Keratinocyte (primary cell): ENCODE results near the gene TPK1.

Experiments
- EZH2 ChIP-seq: IDR thresholded peaks from one replicate; pipeline ENCODE4 v1.6.1; 2012; ENCODE audit warnings: inconsistent platforms, mild to moderate bottlenecking, low read length, moderate library complexity
- TF ChIP-seq, protein P1 (sequence below), 3 experiments: IDR thresholded peaks in 1 of 3; conservative IDR thresholded peaks in 1 of 3; optimal IDR thresholded peaks in 1 of 3; 2 replicates in 2 of 3; 3 replicates in 1 of 3; pipeline versions ENCODE3 to v1.5.1; 2011; ENCODE audit warnings: low read length in 3 of 3, mild to moderate bottlenecking in 3 of 3, moderate library complexity in 2 of 3, control low read depth in 1 of 3, inconsistent platforms in 1 of 3; ENCODE audit not compliant: insufficient read depth in 2 of 3; ENCODE audit errors: extremely low read depth in 1 of 3

DNA sequence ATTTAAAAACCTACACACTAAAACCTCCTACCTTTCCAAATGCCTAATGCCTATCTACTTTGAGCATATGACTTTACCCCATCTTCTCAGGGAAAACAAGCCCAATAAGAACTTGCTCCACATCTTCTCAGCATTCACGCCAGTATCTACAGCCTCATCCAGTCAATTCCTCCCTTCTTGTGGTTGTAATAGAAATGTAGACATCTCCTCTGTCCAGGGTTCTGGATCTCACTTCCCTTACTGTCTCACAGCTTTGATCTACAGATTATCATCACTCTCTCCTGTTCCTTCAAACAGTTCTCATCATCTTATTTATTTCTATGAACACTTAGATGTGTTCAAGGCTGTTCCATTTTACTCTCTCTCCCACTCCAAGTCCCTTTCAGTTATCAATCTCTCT is 361.9 kb downstream of the TPK1 start:
- TF ChIP-seq EZH2 = no peak
- TF ChIP-seq, protein P1, sequence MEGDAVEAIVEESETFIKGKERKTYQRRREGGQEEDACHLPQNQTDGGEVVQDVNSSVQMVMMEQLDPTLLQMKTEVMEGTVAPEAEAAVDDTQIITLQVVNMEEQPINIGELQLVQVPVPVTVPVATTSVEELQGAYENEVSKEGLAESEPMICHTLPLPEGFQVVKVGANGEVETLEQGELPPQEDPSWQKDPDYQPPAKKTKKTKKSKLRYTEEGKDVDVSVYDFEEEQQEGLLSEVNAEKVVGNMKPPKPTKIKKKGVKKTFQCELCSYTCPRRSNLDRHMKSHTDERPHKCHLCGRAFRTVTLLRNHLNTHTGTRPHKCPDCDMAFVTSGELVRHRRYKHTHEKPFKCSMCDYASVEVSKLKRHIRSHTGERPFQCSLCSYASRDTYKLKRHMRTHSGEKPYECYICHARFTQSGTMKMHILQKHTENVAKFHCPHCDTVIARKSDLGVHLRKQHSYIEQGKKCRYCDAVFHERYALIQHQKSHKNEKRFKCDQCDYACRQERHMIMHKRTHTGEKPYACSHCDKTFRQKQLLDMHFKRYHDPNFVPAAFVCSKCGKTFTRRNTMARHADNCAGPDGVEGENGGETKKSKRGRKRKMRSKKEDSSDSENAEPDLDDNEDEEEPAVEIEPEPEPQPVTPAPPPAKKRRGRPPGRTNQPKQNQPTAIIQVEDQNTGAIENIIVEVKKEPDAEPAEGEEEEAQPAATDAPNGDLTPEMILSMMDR (optimal IDR thresholded peaks at IDR 0.05 in 1 of 3, IDR thresholded peaks at IDR 0.05 in 1 of 3, conservative IDR thresholded peaks at IDR 0.05 in 1 of 3; ENCODE audit: extremely low read depth in 1 of 3, insufficient read depth in 2 of 3, low read length in 3 of 3) = no peak
